ENCODE data around the gene WWP2.
"Not testable (repeated sequence)": the region's sequence is repeated elsewhere in the genome, so short reads cannot be mapped to it uniquely, and the experiment has no call there.

The WWP2 gene

GRCh38 chr16:69848637-69849545, 86.8 kb downstream of the WWP2 start:
- no peak overlapping the region for H3K4me3 Mint-ChIP-seq
- H3K27me3 Mint-ChIP-seq, result no peaks in the 10 kb centered on the region
- DNase-seq (no peak), ATAC-seq (no peak)
- peak overlapping the region in 1 of 2 donors; percentile 13 for H3K27ac Mint-ChIP-seq
- H3K9me3 Mint-ChIP-seq, result no peaks in the 10 kb centered on the region
- peaks cover 5% of the 10 kb centered on the region for H3K4me1 Mint-ChIP-seq

GRCh38 chr16:69851491-69852240, 89.5 kb downstream of the WWP2 start:
- H3K27ac Mint-ChIP-seq, result peak overlapping the region in 1 of 2 donors; percentile 86
- peaks cover 5% of the 10 kb centered on the region for H3K4me1 Mint-ChIP-seq
- H3K27me3 Mint-ChIP-seq, result no peaks in the 10 kb centered on the region
- DNase-seq (no peak), ATAC-seq (no peak)
- no peaks in the 10 kb centered on the region for H3K9me3 Mint-ChIP-seq
- H3K4me3 Mint-ChIP-seq, result no peak overlapping the region

- H3K27me3 Mint-ChIP-seq, result no peaks in the 10 kb centered on the region
- no peak overlapping the region for H3K27ac Mint-ChIP-seq
- no peak for DNase-seq
- peaks cover 5% of the 10 kb centered on the region for H3K4me1 Mint-ChIP-seq
- ATAC-seq, result no peak
- H3K4me3 Mint-ChIP-seq, result no peak overlapping the region
- H3K9me3 Mint-ChIP-seq, result no peaks in the 10 kb centered on the region
Observed at GRCh38 chr16:69852815-69853214, 90.7 kb downstream of the WWP2 start.

- no peaks in the 10 kb centered on the region for H3K27me3 Mint-ChIP-seq
- ATAC-seq (no peak), DNase-seq (no peak)
- no peak overlapping the region for H3K4me3 Mint-ChIP-seq
- H3K27ac Mint-ChIP-seq, result no peak overlapping the region
- peaks cover 5% of the 10 kb centered on the region for H3K4me1 Mint-ChIP-seq
- no peaks in the 10 kb centered on the region for H3K9me3 Mint-ChIP-seq
Observed at GRCh38 chr16:69853481-69853880, 91.3 kb downstream of the WWP2 start.

GRCh38 chr16:69854776-69855175, 92.6 kb downstream of the WWP2 start:
- H3K27me3 Mint-ChIP-seq, H3K4me3 Mint-ChIP-seq, H3K27ac Mint-ChIP-seq, DNase-seq, H3K4me1 Mint-ChIP-seq, H3K9me3 Mint-ChIP-seq, ATAC-seq: not testable (repeated sequence)

- Mint-ChIP-seq H3K27me3 (no peaks in the 10 kb centered on the region), H3K4me1 (peaks cover 5% of the 10 kb centered on the region), H3K4me3 (no peak overlapping the region), H3K9me3 (no peaks in the 10 kb centered on the region), H3K27ac (peak overlapping the region in 1 of 2 donors; percentile 44)
- DNase-seq (no peak), ATAC-seq (no peak)
Observed at GRCh38 chr16:69855592-69855991, 93.5 kb downstream of the WWP2 start.

- Mint-ChIP-seq H3K4me1 (peaks cover 3% of the 10 kb centered on the region), H3K27ac (peak overlapping the region in 1 of 2 donors; percentile 22), H3K27me3 (no peaks in the 10 kb centered on the region), H3K9me3 (no peaks in the 10 kb centered on the region), H3K4me3 (no peak overlapping the region)
- no peak for DNase-seq
- no peak for ATAC-seq
Observed at GRCh38 chr16:69858191-69859104, 96.3 kb downstream of the WWP2 start.

- H3K4me1 Mint-ChIP-seq, result no peaks in the 10 kb centered on the region
Observed at GRCh38 chr16:69859105-69859989, 97.2 kb downstream of the WWP2 start.

GRCh38 chr16:69860233-69861231, 98.4 kb downstream of the WWP2 start:
- ATAC-seq (no peak), DNase-seq (no peak)
- no peak overlapping the region for H3K4me3 Mint-ChIP-seq
- H3K4me1 Mint-ChIP-seq, result no peaks in the 10 kb centered on the region
- H3K27ac Mint-ChIP-seq, result peak overlapping the region in 1 of 2 donors; percentile 21
- H3K9me3 Mint-ChIP-seq, result no peaks in the 10 kb centered on the region
- no peaks in the 10 kb centered on the region for H3K27me3 Mint-ChIP-seq

More at GRCh38 chr16:69859105-69859989, 97.2 kb downstream of the WWP2 start:
- Mint-ChIP-seq H3K4me3 (no peak overlapping the region), H3K27me3 (no peaks in the 10 kb centered on the region), H3K27ac (peak overlapping the region in 1 of 2 donors; percentile 22), H3K9me3 (no peaks in the 10 kb centered on the region)
- DNase-seq, result no peak
- ATAC-seq, result no peak

- ATAC-seq, result no peak
- H3K4me1 Mint-ChIP-seq, result no peaks in the 10 kb centered on the region
- H3K27me3 Mint-ChIP-seq, result no peaks in the 10 kb centered on the region
- no peak for DNase-seq
- H3K9me3 Mint-ChIP-seq, result no peaks in the 10 kb centered on the region
- peak overlapping the region in 1 of 2 donors; percentile 9 for H3K27ac Mint-ChIP-seq
- no peak overlapping the region for H3K4me3 Mint-ChIP-seq
Observed at GRCh38 chr16:69861292-69862030, 99.3 kb downstream of the WWP2 start.

GRCh38 chr16:69863401-69864281, 101.5 kb downstream of the WWP2 start:
- Mint-ChIP-seq H3K27ac (peak overlapping the region in 1 of 2 donors; percentile 72), H3K4me1 (no peaks in the 10 kb centered on the region), H3K9me3 (no peaks in the 10 kb centered on the region), H3K27me3 (no peaks in the 10 kb centered on the region), H3K4me3 (no peak overlapping the region)
- no peak for ATAC-seq
- no peak for DNase-seq

GRCh38 chr16:69865701-69866100, 103.6 kb downstream of the WWP2 start:
- no peaks in the 10 kb centered on the region for H3K27me3 Mint-ChIP-seq
- H3K27ac Mint-ChIP-seq, result peak overlapping the region in 1 of 2 donors; percentile 65
- ATAC-seq, result no peak

More at GRCh38 chr16:69865701-69866100, 103.6 kb downstream of the WWP2 start:
- H3K4me3 Mint-ChIP-seq, result no peak overlapping the region
- DNase-seq, result no peak
- no peaks in the 10 kb centered on the region for H3K9me3 Mint-ChIP-seq
- H3K4me1 Mint-ChIP-seq, result no peaks in the 10 kb centered on the region

All from stimulated activated naive CD8-positive, alpha-beta T cell treated with anti-CD3 and anti-CD28 coated beads, Interleukin-15, amount 100 ng/mL, for 72 hours (primary cell).